Lower leg skin (tissue), 4 donors: Measurements from ENCODE around the gene PDE6B. TPM values are rescaled to one million over a fixed set of nuclear protein-coding genes. Genes with fewer than 3 reads are reported as not detected.

Experiments
- DNase-seq, 2 donors: peaks; one replicate each; pipeline ENCODE4 v3.0.0-alpha.2; 2019; ENCODE audit warnings: low spot score in 2 of 2
- H3K4me3 ChIP-seq: fragments of 200-600 bp; sonication (generic); 2 replicates; pipeline ENCODE4 v1.5.1; 2017; ENCODE audit warnings: mild to moderate bottlenecking, low read depth; ENCODE audit not compliant: poor library complexity, severe bottlenecking
- POLR2A ChIP-seq, 2 donors: fragments of 450-650 bp; IDR thresholded peaks; one replicate each; pipeline ENCODE4 v1.6.1; 2016 to 2017; ENCODE audit warnings: antibody characterized with exemption in 2 of 2, mild to moderate bottlenecking in 1 of 2, moderate library complexity in 1 of 2
- WGBS, 2 donors: methylation state at CpG; one replicate each; pipeline ENCODE4 v1.1.5; 2018; 5-methylcytosine and 5-hydroxymethylcytosine counted together
- intact Hi-C: fragments of 100-400 bp; cut with DNase I; formaldehyde crosslinking; loops from one replicate; pipeline ENCODE4 v1.15.0; 2023; ENCODE audit warnings: low total_unique reads
- total RNA-seq, 4 donors: library from RNA; depleted of rRNA; stranded (reverse); fragments of >200 nt; gene quantifications; one replicate each; pipeline ENCODE4 v1.1.0, GENCODE V29; 2016
- TF ChIP-seq, protein P1 (sequence below), 3 donors: fragments of 450-650 bp; IDR thresholded peaks; one replicate each; pipeline ENCODE4 v1.5.1; 2016; ENCODE audit warnings: antibody characterized with exemption in 3 of 3, mild to moderate bottlenecking in 3 of 3, moderate library complexity in 2 of 3

The PDE6B gene
- total RNA-seq, 4 donors from 2014 or later: 0.59 to 1.5 TPM; not detected in 2

DNA sequence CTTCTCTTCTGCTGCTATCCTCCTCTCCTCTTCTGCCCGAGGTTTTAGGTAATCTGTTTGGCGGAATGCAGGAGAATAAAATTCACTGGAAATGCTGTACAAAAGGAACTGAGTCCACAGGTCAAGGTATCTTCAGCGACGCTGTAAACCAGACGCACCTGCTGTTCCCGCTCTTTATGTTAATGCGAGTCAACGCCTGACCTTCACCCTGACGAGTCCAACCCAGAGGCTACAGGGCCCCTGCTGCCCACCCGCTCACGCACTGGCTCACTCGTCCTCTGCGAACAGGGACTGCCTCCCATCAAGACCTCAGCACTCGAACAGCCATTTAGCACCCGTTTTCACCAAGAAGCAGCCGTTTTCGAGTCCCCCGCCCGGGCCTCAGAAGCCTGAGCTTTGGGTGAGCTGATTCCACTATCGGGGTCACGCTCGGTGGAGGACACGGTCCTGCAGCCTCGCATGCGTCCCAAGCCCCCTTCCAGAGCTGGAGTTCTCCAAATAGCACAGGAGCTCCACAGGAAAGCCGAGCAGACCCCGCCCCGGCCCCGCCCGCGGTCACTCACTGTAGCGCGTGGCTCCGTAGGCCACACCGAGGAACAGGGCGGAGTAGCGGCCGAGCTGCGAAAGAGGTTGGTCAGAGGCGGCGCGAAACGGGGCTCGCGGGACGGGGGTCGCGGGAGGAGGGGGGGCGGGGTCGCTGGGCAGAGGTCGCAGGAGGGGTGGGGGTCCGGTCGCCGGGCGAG is 48.1 kb downstream of the PDE6B start:
- no peak for DNase-seq
- no peak for TF ChIP-seq POLR2A (IDR thresholded peaks at IDR 0.05)
- TF ChIP-seq, protein P1, sequence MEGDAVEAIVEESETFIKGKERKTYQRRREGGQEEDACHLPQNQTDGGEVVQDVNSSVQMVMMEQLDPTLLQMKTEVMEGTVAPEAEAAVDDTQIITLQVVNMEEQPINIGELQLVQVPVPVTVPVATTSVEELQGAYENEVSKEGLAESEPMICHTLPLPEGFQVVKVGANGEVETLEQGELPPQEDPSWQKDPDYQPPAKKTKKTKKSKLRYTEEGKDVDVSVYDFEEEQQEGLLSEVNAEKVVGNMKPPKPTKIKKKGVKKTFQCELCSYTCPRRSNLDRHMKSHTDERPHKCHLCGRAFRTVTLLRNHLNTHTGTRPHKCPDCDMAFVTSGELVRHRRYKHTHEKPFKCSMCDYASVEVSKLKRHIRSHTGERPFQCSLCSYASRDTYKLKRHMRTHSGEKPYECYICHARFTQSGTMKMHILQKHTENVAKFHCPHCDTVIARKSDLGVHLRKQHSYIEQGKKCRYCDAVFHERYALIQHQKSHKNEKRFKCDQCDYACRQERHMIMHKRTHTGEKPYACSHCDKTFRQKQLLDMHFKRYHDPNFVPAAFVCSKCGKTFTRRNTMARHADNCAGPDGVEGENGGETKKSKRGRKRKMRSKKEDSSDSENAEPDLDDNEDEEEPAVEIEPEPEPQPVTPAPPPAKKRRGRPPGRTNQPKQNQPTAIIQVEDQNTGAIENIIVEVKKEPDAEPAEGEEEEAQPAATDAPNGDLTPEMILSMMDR (IDR thresholded peaks at IDR 0.05): no peak
- peak overlapping the region; percentile 72 for H3K4me3 ChIP-seq
- intact Hi-C loops: no loop called here
- WGBS, 2 donors: 7 to 12% methylated on average over 30 to 52 of the region's 55 CpGs

DNA sequence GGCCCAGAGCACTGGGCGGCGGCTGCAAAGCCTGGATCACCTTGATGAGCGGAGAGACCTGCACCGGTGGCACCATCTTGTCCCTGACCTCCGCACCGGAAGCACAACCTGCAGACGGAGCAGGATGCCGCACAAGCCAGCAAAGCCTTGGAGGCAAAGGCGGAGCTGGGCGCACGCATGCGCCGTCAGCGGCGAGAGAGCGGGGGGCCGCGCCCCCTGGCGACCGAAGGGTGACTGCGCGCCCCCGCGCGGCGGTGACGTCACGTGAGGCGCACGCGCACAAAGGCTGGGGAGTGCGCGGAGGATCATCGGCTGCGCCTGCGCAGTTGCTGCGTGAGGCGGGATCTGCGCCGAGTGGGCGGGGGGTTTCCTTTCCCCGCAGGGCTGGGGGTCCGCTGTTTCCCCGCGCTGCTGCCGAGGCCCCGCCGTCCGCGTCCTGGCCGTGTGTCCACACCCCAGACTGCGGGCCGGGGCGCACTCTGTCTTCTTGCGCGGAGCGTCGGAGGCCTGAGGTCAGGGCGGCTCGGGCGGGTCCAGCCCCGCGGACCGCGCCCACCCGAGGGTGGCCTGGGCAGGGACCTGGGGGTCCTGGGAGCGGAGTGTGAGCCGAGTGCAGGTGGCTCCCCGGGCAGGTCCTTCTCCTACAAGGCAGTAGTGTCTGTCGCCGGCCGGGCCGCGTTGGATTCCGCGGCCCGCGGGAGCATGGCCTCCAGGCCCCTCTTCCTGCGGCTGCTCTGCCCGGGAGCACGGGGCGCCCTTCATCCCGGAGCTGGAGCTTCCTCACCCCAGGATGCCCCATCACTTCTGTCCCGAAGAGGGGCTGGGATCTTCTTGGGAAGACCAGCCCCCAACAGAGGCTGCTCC is 49.0 kb downstream of the PDE6B start, which contains the start of the genes ATP5ME and MYL5:
ATP5ME (minus strand) TSS at position 105 of the 864 bp plus-strand sequence; CDS start at position 76, 29 bp downstream.
MYL5 (plus strand) TSS at position 371 of the 864 bp plus-strand sequence. CDS start 3,485 bp downstream, outside the sequence.
- 0% methylated on average over 32 to 34 of the region's 84 CpGs for WGBS, 2 donors
- intact Hi-C loops: no loop called here
- DNase-seq: peak; percentile 95 to 99
- H3K4me3 ChIP-seq: peak within 1 kb of the TSS; percentile 72
- TF ChIP-seq POLR2A (IDR thresholded peaks at IDR 0.05): peak in 1 of 2 donors; percentile 54
- TF ChIP-seq, protein P1 (IDR thresholded peaks at IDR 0.05): peak in 1 of 3 donors; percentile 64

DNA sequence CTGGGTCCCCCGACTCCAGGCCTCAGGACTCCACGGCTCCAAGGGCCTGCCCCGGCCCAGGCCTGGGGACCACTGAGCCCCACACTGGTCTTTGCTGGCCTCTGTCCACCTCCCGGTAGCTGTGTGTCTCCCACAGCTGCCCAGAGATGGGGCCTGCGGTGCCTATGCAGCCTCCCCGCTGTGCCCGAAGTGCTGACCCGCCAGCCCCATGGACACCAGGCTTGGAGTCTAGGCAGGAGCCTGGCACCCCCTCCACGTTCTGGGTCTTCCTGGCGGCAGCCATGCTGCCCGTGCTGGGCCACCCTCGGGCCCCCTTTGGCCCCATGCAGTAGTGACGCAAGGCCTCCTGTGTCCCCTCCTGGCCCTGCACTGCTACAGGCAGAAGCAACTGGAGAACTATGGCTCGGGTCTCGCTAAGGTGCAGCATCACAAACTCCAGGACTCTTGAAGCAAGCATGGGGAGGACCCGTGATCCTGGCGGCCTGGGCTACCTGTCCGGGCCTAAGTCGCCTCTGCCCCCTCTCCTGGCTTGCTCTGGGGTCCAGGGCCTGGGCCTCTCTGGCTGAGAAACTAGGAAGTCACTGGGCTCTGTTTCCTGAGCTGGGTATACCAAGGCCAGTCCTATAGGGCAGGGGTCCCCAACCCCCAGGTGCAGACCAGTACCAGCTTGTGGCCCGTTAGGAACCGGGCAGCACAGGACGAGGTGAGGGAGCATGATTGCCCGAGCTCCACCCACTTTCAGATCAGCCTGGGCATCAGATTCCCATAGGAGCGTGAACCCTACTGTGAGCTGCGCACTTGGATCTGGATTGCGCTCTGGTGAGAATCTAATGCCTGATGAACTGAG is 49.9 kb downstream of the PDE6B start:
- TF ChIP-seq, protein P1 (IDR thresholded peaks at IDR 0.05): no peak
- TF ChIP-seq POLR2A (IDR thresholded peaks at IDR 0.05): no peak
- peak overlapping the region; percentile 65 for H3K4me3 ChIP-seq
- intact Hi-C loops: no loop called here
- peak in 1 of 2 donors; percentile 88 for DNase-seq
- WGBS, 2 donors: 64 to 80% methylated on average over 12 to 22 of the region's 26 CpGs

DNA sequence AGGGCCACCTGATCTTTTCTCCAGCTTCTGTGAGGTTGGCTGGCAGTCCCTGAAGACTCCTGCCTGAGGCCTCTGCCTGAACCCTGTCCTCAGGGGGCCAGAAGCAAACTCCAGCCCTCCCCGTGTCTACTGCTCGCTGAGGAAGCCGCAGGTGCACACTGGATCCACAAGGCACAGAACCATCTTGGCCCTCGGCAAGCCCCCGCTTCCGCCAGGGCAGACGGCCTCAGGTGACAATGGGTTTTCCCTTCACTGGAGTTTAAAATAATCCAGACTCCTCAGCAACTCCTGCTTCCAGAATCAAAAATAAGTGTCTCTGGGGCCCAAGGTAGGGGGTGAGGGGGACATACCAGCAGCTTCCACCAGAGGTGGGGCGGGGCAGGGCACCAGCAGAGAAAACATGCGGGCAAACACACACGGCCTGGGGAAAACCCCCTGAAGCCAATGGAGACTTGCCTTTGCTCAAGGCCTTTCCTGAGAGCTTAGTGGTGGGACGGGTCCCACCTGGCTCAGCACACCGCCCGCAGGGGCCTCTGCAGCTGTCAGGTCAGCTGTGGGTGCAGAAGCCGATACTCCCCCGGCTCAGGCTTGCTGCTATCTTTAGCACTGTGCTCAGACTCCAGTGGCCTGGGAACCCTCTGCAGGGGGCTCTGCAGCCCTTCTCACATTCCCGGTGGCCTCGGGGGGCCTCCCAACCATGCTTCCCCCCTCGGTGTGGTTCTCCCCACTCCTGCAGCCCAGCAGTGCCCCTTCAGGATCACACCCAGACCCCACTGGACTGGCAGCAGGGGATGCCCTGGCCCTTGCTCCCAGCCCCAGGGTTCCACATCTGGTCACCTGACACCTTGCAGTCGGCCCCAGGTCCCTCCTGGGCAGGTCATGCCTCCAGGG is 50.9 kb downstream of the PDE6B start:
- intact Hi-C loops: no loop called here
- H3K4me3 ChIP-seq: no peak overlapping the region
- no peak for TF ChIP-seq POLR2A (IDR thresholded peaks at IDR 0.05)
- TF ChIP-seq, protein P1 (IDR thresholded peaks at IDR 0.05): no peak
- 58 to 70% methylated on average over 14 to 16 of the region's 19 CpGs for WGBS, 2 donors
- no peak for DNase-seq
